MM.1S (cell line): Measurements from ENCODE around the gene ORAI3.

Source experiments
- CTCF ChIP-seq: fragments of 300-600 bp; sonication (generic); IDR thresholded peaks from 2 replicates; pipeline ENCODE4 v1.5.1; 2016; ENCODE audit warnings: antibody characterized with exemption, low read length, mixed read lengths
- EZH2 ChIP-seq: fragments of 300-600 bp; sonication (generic); optimal IDR thresholded peaks from 2 replicates; pipeline ENCODE3; 2017; ENCODE audit warnings: low read depth, mild to moderate bottlenecking, antibody characterized with exemption, low read length, mixed read lengths

- TF ChIP-seq EZH2 (no peak), CTCF (no peak)
These were observed 26.4 kb upstream of the ORAI3 start for GRCh38 chr16:30922420-30922959.
